Glutamatergic neuron (in vitro differentiated cells): Measurements from ENCODE around the gene PRMT7. TPM values are rescaled to one million over a fixed set of nuclear protein-coding genes. Genes with fewer than 3 reads are reported as not detected.

Experiments used
- DNase-seq: peaks from one replicate; pipeline ENCODE4 v3.0.0; 2022
- H3K27ac Mint-ChIP-seq: one replicate; pipeline ENCODE4 v1.8.0; 2020; ENCODE audit warnings: mild to moderate bottlenecking, mixed read lengths, inconsistent platforms; ENCODE audit not compliant: unreplicated experiment
- H3K27me3 Mint-ChIP-seq: one replicate; pipeline ENCODE4 v1.8.0; 2020; ENCODE audit warnings: mild to moderate bottlenecking, moderate library complexity, mixed read lengths, inconsistent platforms; ENCODE audit not compliant: unreplicated experiment
- H3K36me3 Mint-ChIP-seq: one replicate; pipeline ENCODE4 v1.8.0; 2020; ENCODE audit warnings: mild to moderate bottlenecking, mixed read lengths, inconsistent platforms; ENCODE audit not compliant: unreplicated experiment
- H3K4me1 Mint-ChIP-seq: one replicate; pipeline ENCODE4 v1.8.0; 2020; ENCODE audit warnings: mild to moderate bottlenecking, low read depth, mixed read lengths, inconsistent platforms; ENCODE audit not compliant: unreplicated experiment
- H3K4me3 Mint-ChIP-seq: one replicate; pipeline ENCODE4 v1.8.0; 2020; ENCODE audit warnings: mild to moderate bottlenecking, mixed read lengths, inconsistent platforms; ENCODE audit not compliant: unreplicated experiment
- H3K9me3 Mint-ChIP-seq: one replicate; pipeline ENCODE4 v1.8.0; 2020; ENCODE audit warnings: mild to moderate bottlenecking, moderate library complexity, mixed read lengths, inconsistent platforms; ENCODE audit not compliant: unreplicated experiment
- CTCF ChIP-seq: fragments of 200-600 bp; sonication (generic); IDR thresholded peaks from one replicate; pipeline ENCODE4 v1.5.0; 2021; ENCODE audit not compliant: partially characterized antibody, unreplicated experiment
- total RNA-seq: library from RNA; stranded (reverse); fragmentation: NEBNext Ultra II Directional; extraction: Animal tissue kit (Norgen Biotek cat#: 25700); gene quantifications from one replicate; pipeline ENCODE4 v1.2.1, GENCODE V29; 2021; ENCODE audit not compliant: unreplicated experiment

PRMT7 gene
- total RNA-seq, 1 donor from 2014 or later, result 62.7 TPM

DNA sequence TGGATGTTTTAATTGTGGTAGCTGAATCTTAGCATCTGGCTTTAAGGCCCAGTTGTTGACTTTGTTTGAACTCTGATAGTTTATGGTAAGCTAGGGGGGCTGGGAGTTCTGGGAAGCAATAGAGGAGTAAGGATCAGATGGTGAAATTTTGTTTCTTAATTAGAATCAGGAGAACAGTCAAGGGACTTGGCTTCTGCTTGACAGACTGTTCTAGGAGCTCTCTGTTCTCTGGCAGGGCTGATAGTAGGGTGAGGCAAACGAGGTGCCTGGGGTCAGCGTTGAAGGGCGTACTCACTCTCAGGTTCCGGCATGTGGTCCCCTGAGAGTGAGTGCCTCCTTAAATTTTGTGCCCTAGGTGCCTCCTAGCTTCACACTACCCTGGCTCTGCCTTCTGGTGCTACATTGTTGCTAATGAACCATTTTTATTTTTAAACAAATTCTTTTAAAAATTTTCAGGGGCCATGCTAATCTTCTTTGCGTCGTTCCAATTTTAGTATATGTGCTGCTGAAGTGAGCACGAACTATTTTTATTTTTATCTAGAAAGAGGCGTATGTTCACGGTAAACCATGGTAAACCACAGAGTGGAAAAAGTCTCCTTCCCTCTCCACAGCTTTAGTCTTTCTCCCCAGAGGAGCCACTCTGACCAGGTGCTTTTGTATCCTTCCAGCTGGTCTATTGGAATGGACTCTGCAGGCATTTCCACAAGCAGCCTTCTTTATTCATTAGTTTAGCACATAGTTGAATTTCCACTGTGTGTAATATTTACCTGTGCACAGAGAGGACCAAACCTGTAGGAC is 26.8 kb upstream of the PRMT7 start:
- Mint-ChIP-seq H3K9me3 (peaks cover 2% of the 10 kb centered on the region), H3K27me3 (peaks cover 4% of the 10 kb centered on the region), H3K4me3 (no peak overlapping the region), H3K4me1 (peaks cover 17% of the 10 kb centered on the region), H3K36me3 (peaks cover 9% of the 10 kb centered on the region), H3K27ac (peak overlapping the region; percentile 6)
- DNase-seq, result no peak
- TF ChIP-seq CTCF, result no peak

- Mint-ChIP-seq H3K4me3 (no peak overlapping the region), H3K4me1 (peaks cover 17% of the 10 kb centered on the region), H3K27ac (no peak overlapping the region), H3K36me3 (peaks cover 3% of the 10 kb centered on the region), H3K27me3 (peaks cover 4% of the 10 kb centered on the region), H3K9me3 (no peaks in the 10 kb centered on the region)
- no peak for DNase-seq
- no peak for TF ChIP-seq CTCF
Observed at GRCh38 chr16:68284847-68285246, 26.0 kb upstream of the PRMT7 start.

DNA sequence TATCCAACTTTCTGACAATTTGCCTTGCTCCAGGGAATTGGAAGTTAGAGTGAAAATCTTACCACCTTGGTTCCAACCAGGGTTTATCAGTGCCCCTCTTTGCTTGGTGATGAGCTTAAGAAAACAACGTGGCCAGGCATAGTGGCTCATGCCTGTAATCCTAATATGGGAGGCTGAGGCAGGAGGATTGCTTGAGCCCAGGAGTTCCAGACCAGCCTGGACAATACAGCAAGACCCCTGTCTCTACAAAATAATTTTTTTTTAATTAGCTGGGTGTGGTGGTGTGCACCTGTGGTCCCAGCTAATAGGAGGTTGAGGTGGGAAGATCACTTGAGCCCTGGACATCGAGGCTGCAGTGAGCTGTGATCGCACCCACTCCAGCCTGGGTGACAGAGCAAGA is 25.1 kb upstream of the PRMT7 start:
- Mint-ChIP-seq H3K27me3 (peaks cover 2% of the 10 kb centered on the region), H3K4me3 (no peak overlapping the region), H3K9me3 (no peaks in the 10 kb centered on the region), H3K4me1 (peaks cover 17% of the 10 kb centered on the region), H3K36me3 (no peaks in the 10 kb centered on the region), H3K27ac (no peak overlapping the region)
- TF ChIP-seq CTCF, result no peak
- no peak for DNase-seq

- Mint-ChIP-seq H3K27me3 (peaks cover 2% of the 10 kb centered on the region), H3K4me1 (peaks cover 17% of the 10 kb centered on the region), H3K27ac (peak overlapping the region; percentile 24), H3K36me3 (no peaks in the 10 kb centered on the region), H3K4me3 (no peak overlapping the region), H3K9me3 (no peaks in the 10 kb centered on the region)
- DNase-seq, result no peak
- no peak for TF ChIP-seq CTCF
Observed at GRCh38 chr16:68286153-68287074, 24.4 kb upstream of the PRMT7 start.
